ENCODE measurements around the gene VDAC2.
"Not testable (repeated sequence)": the region's sequence is repeated elsewhere in the genome, so short reads cannot be mapped to it uniquely, and the experiment has no call there.

Gene VDAC2

GRCh38 chr10:75197066-75197465 is 13.5 kb upstream of the VDAC2 start:
- DNase-seq: no peak

DNA sequence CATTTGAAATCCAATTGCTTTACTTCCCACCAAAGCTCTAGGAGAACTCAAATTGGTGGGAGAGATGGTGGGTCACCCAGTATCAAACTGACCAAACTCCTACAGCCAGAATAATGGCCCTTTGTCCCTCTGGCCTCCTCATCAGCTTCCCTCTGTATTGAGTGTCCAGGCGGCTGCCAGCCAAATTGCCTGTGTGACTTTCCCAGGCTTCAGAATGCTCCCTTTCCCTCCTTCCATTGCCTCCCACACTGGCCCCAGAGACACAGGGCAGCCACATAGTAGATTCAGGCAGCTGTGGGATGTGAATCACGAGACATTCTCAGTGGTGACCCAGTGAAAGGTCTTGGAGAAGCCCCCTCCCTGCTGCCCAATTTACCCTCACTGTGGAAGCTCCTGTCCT is 12.7 kb upstream of the VDAC2 start:
- DNase-seq: no peak

DNA sequence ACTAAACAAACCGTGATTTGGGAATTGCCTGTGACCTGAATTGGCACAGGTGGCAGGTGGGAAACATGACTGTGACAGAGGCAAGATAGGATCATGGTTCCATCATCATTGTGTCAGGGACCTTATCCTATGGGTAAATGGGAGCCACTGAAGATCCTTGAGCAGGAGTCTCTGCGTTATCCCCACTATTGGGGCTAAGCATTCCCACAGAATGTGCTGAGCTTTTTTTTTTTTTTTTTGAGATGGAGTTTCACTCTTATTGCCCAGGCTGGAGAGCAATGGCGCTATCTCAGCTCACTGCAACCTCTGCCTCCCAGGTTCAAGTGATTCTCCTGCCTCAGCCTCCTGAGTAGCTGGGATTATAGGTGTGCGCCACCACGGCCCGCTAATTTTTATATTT is 10.6 kb upstream of the VDAC2 start:
- DNase-seq: not testable (repeated sequence)

- no peak for DNase-seq
These were observed 8.7 kb upstream of the VDAC2 start for GRCh38 chr10:75201793-75202307.

DNA sequence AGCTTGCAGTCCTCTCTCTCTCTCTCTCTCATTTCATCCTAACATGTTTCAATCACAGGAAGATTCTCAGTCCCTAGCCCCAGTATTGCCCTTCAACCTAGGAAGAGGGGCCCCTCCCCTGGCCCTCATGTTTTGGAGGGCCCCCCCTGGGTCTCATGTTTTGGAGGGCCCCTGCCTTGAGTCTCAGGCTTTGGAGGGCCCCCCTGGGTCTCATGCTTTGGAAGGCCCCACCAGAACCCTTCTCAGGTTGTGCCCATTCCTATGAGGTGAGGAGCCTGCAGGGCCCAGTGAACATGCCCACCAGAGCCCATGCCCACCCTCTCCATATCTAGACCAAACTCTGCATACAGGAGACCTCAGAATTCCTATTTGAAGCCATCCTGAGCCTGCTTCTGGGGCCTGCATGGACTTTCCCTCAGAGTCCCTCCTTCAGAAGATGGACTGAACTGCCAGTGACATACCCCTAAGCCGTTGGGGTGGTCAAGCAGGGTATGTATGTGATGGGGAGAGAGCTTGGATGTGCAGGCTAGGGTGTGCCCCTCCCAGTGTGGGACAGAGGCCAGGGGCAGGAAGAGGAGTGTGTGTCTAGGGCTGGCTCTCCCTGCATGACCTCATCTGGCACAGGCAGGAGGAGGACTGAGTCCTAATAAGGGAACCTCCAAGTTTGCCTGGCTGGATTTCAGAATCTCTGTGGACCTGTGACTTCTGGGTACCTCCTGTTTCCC is 8.1 kb upstream of the VDAC2 start:
- DNase-seq: no peak

DNA sequence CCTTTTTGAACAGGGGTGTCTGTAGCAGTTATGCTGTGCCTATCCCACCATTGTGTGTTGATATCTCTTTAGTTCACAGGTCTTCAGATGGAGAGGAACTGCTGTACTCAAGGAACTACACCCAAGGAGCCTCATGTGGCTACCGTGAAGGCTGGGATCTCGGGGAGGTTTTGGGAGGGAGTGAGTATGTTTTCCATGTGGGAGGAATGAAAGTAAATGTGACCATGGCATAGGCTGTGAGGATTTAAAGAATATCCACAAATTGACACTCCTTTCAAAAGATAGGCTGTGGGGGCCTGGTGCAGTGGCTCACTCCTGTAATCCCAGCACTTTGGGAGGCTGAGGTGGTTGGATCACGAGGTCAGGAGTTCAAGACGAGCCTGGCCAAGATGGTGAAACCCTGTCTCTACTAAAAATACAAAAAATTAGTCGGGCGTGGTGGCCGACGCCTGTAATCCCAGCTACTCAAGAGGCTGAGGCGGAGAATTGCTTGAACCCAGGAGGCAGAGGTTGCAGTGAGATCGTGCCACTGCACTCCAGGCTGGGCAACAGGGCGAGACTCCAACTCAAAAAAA is 7.5 kb upstream of the VDAC2 start:
- DNase-seq: not testable (repeated sequence)

DNA sequence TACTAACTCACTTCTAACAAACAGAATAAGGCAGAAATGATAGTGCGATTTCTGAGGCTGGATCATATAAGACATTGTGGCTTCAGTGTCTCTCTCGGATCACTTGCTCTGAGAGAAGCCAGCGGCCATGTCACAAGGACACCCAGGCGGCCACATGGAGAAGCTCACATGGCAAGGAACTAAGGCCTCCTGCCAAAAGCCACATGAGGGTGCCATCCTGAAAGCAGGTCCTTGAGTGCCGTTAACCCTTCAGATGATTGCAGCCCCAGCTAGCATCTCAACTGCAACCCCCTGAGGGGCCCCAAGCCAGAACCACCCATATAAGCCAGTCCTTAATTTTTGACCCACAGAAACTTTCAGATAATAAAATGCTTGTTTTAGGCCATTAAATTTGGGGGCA is 6.9 kb upstream of the VDAC2 start:
- no peak for DNase-seq

DNA sequence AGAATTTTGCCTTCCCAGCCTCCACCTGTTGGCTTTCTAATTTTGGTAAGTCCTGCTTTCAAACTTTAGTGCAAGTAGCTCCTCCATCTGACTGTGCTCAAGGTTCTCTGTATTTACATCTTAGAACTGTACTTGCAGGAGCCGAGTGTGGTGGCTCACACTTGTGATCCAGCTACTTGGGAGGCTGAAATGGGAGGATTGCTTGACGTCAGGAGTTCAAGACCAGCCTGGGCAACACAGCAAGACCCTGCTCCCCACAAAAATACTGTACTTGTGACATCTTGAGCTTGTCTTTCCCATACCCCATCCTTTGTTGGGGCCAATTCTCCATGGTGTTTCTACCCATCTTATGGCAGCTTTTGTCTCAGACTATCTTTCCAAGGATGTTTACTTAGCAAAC is 4.7 kb upstream of the VDAC2 start:
- no peak for DNase-seq

GRCh38 chr10:75206638-75207037 is 4.0 kb upstream of the VDAC2 start:
- not testable (repeated sequence) for DNase-seq

- DNase-seq: no peak
These were observed 3.3 kb upstream of the VDAC2 start for GRCh38 chr10:75207079-75207856.

GRCh38 chr10:75207857-75208144 is 2.8 kb upstream of the VDAC2 start:
- DNase-seq: no peak

DNA sequence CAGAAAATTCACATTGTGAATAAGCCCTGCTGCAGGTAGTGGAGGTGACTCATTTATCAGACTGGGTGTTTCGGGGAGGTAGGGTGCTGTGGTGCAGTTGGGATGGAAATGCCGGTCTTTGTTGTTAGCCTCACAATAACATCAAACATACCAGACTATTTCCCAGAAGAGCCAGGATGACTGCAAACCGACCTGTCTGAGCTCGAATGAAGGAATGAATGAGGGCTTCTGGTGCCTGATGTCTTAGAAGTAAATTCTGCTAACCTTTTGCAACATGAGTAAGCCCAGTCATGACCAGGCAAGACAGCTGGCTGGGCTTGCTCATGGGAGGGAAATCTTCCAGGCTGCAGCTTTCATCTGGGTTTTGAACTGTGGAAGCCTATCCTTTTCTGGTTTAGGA is 2.4 kb upstream of the VDAC2 start:
- no peak for DNase-seq

DNA sequence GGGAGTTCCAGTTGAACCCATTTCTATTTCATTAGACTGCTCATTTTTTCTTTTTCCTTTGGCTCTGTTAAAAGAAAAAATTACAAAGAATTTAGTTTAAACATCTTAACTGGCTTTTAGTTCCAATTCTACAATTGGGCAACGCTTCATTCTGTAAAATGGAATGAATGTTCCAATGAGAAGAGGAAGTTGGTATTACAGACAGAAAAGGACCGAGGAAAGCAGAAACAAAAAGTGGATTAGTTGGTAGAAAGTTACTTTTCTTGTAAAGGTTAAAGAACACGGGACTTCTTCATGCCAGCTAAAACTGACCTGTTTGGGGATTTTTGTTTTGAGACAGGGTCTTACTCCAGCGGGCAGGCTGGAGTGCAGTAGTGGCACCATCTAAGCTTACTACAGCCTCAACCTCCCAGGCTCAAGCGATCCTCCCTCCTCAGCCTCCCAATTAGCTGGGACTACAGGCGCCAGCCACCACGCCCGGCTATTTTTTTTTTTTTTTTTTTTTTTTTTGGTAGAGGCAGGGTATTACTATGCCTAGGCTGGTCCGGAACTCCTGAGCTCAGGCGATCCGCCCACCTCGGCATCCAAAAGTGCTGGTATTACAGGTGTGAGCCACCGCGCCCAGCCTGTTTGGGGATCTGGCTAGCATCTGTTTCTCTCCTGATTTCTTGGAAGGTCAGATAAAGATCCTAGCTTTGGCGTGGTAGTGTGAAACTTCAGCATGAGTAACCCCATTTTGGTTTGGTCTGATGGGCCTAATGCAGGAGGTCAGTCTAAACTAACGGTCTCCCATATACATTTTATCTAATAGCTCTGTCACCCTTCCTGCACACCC is 1.3 kb upstream of the VDAC2 start:
- DNase-seq: no peak

GRCh38 chr10:75209921-75210281 is 695 bp upstream of the VDAC2 start:
- DNase-seq: no peak

DNA sequence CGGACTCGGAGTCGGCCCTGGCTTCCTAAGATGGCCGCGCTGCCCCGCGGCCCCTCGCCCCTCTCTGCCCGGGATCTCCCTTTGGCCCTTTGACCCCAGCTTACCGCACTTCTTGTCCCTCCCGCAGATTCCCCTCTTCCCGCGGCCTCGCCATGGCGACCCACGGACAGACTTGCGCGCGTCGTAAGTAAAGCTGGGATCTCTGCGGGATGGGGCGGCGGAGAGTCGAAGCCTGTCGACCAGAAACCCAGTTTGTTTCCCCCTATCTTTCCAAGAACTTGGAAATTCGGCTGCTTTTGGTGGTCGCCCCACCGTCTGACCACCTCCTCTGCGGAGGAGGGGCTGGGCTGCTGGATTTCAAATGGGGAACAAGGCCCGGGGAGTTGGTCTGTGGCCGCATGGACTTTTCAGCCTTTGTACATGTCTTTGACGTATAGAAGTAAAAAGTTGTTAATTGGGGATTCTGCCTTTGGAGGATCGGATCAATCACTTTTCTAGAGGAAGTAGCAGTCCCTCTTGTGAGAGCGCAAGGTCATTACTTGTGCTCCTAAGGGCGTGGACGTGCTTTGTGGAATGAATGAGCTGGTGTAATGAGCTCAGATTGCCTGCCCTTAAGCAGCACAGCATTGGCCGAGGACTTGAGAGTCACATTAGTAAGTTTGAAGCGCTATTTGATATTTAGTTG is 553 bp downstream of the VDAC2 start:
- DNase-seq: no peak

DNA sequence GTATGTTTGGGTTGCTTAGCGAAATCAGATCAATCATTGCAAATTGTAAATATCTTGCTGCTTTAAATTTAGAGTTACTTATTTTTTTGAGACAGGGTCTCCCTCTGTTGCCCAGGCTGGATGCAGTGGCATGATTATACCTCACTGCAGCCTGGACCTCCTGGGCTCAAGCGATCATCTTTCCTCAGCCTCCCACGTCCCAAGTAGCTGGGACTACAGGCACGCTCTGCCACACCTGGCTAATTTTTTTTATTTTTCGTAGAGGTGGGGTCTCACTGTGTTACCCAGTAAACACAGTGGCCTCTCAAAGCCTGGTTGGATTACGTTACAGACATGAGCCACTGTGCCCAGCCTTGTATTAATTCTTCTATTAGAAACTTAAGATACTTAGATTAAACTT is 1.7 kb downstream of the VDAC2 start:
- DNase-seq: no peak

DNA sequence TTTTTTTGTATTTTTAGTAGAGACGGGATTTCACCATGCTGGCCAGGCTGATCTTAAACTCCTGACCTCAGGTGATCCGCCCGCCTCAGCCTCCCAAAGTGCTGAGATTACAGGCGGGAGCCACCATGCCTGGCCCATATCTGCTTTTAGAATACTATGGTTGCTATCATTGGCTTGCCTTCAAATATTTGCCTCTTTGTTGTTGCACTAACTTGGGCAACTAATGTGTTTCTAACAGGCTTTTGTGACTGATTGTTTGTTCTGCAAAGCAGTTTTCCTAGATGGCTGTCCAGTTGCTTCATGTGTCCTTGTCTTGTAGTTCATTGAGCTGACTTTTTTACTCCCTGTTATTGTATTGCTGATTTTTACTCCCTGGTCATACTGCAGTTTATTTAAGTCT is 9.7 kb downstream of the VDAC2 start:
- no peak for DNase-seq

DNA sequence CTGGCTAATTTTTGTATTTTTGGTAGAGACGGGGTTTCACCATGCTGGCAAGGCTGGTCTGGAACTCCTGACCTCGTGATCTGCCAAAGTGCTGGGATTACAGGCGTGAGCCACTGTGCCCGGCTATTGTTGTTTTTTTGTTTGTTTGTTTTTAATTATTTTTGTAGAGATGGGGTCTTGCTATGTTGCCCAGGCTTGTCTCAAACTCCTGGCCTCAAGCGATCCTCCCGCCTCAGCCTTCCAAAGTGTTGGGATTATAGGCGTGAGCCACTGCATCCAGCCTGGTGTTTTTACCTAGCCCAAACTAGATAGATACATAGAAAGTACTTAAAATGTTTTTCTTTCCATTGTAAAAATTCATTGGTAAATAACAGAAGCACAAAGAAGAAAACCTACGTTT is 10.9 kb downstream of the VDAC2 start:
- not testable (repeated sequence) for DNase-seq

DNA sequence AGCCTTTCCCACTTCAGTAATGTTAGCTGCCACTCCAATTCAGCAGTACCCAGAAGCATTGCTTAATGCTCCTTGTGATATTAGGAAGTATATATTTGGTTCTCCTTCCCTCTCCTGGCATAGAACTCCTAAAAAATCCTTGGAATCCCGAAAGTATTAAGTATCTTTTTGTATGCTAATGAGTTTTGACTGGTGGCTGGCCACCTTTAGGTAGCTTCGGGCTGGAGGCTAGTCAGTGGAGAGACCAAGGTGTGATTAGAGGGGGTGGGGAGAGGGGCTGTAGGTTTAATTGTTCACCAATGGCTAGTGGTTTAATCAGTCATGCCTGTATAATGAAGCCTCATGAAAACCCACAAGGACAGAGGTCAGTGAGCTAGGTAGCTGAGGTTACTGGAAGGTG is 12.9 kb downstream of the VDAC2 start:
- DNase-seq: no peak

- no peak for DNase-seq
These were observed 15.5 kb downstream of the VDAC2 start for GRCh38 chr10:75226095-75226494.

DNA sequence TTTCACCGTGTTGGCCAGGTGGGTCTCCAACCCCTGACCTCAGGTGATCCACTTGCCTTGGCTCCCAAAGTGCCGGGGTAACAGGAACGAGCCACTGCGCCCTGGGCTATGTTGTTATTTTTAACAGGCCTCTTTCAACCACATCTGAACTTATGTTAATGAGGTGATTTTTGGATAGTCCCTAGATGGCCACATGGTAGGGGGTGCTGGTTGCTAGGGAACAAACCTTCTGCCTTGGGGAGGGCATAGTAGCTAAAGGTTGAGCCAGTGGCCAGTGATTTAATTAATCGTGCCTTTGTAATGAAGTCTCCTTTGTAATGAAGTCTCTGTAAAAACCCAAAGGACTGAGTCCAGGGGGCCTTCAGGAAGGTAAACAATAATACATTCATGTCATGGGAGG is 16.1 kb downstream of the VDAC2 start:
- DNase-seq: no peak

DNA sequence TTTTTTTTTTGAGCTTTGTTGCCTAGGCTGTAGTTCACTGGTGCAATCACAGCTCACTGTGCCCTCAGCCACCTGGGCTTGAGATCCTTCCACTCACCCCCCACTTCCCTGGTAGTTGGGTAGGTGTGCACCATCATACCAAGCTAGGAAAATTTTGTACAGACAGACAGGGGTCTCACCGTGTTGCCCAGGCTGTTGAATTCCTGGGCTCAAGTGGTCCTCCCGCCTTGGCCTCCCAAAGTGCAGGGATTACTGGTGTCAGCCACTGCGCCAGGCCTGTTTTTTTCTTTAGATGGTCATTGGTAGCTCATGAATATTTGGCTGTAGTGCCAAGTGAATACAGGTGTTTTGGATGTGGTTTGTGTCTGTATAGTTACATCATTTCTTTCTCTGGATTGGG is 17.7 kb downstream of the VDAC2 start:
- DNase-seq: no peak
